Esophagus squamous epithelium (tissue), 4 donors: ENCODE results near the gene SNX8.

Experiments
- CTCF ChIP-seq, 6 experiments: fragments of 450-650 bp in 4 of 6; fragments of 200-600 bp in 2 of 6; sonication (generic) in 2 of 6; IDR thresholded peaks; one replicate each; pipeline ENCODE4 v1.5.1; 2016 to 2019; ENCODE audit warnings: antibody characterized with exemption in 6 of 6, mild to moderate bottlenecking in 4 of 6, moderate library complexity in 4 of 6
- POLR2A ChIP-seq, 4 donors: fragments of 450-650 bp; IDR thresholded peaks; one replicate each; pipeline ENCODE4 v1.6.1; 2017; ENCODE audit warnings: antibody characterized with exemption in 4 of 4, mild to moderate bottlenecking in 4 of 4, moderate library complexity in 3 of 4

DNA sequence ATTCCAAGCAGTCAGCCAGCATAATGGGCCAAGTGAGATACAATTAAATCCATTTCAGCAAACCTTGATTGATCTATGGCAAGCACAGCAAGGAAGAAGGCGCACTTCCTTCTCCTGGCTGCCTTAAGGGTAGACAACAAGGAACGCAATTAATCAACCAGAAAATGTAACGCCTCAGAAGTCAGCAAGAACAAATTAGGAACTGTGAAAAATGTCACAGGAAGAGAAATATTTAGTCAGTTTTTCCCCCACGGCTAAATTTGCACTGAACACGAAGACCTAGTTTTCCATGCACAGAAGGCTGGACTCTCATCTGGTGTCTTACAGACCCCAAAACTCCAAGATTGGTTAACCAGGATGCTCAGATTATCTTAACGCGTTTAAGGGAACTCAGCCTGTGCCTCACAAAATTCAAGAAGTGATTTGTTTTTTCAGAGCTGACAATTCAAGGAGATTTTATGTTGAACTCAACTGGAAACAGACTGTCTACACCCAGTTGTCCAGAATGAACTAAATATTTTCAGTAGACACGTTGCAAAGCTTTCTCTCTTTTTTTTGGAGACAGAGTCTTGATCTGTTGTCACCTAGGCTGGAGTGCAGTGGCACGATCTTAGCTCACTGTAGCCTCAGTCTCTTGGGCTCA, 14.2 kb downstream of the SNX8 start:
- TF ChIP-seq CTCF (IDR thresholded peaks at IDR 0.05) (no peak), POLR2A (IDR thresholded peaks at IDR 0.05) (no peak)
